ENCODE results near the gene CSNK2B. TPM values are rescaled to one million over a fixed set of nuclear protein-coding genes. Genes with fewer than 3 reads are reported as not detected.

CSNK2B gene
- total and polyA plus RNA-seq, 9 of the 15 experiments (the other 6 are each of a cell fraction or from before 2014, with no cell fraction given): 120 to 1,126 (median 529) TPM

- TF ChIP-seq MXD1 (CRISPR knock-in tag; IDR thresholded peaks at IDR 0.05; ENCODE audit: borderline replicate concordance, poor library complexity, severe bottlenecking) (no peak), TEAD1 (CRISPR knock-in tag; IDR thresholded peaks at IDR 0.05) (no peak), DEAF1 (CRISPR knock-in tag; IDR thresholded peaks at IDR 0.05) (0 out of 2 replicates have a peak, but pooled peaks have one; percentile 1), ZNF76 (CRISPR knock-in tag; IDR thresholded peaks at IDR 0.05; ENCODE audit: borderline replicate concordance) (no peak), CC2D1A (IDR thresholded peaks at IDR 0.05) (peak; percentile 35; the same call in 1 of the 2 replicates)
Measured at GRCh38 chr6:31702405-31702818, 36.5 kb downstream of the CSNK2B start (continued).

- DNase-seq (ENCODE audit: extremely low read depth in 1 of 4, low spot score in 3 of 4): peak; percentile 100
- in situ Hi-C loops (cut with MboI): no loop called here
- no peaks in the 10 kb centered on the region for H3K9me3 ChIP-seq (replicated peaks; ENCODE audit: control insufficient read depth, insufficient read depth, low read depth, low read length)
- TSS peak; percentile 92 for BruUV-seq (replicated peaks)
- H3K36me3 ChIP-seq (ENCODE audit: control insufficient read depth, insufficient read depth, low read length): peaks cover 34% of the 10 kb centered on the region
- H4K20me1 ChIP-seq (replicated peaks; ENCODE audit: control insufficient read depth, insufficient read depth, low read length): no peaks in the 10 kb centered on the region; the same call in 1 of the 2 replicates
- 1% methylated on average over 54 of the region's 54 CpGs for WGBS (ENCODE audit: insufficient coverage, low coverage, missing lambda C conversion rate)
- ChIA-PET CTCF (ENCODE audit: low intra/inter-chr PET ratio) (interaction anchor here (1.2 kb wide), 1 partner anchor 13 kb away, joined by 3 read pairs; no protein-coding TSS in a partner anchor), POLR2A (interaction anchor here (0.5 to 9.7 kb wide), 42 partner anchors 11 to 1269 kb away, joined by 3 to 158 read pairs (median 5); partner anchors contain the start of genes C6orf47, CLIC1, CSNK2B and GPANK1)
- no peaks in the 10 kb centered on the region for H3K9me1 ChIP-seq (ENCODE audit: control insufficient read depth, insufficient read depth, low read length)
- peak within 1 kb of the TSS; percentile 91 for H2AFZ ChIP-seq (ENCODE audit: low read depth, low read length)
- intact Hi-C loops (cut with micrococcal nuclease): loop anchor here (1.0 to 2.0 kb wide), 3 partner anchors 13 to 38 kb away; partner anchors contain the start of gene GPANK1
- peak; percentile 95 for ATAC-seq
- H3K9ac ChIP-seq (ENCODE audit: insufficient read depth in 1 of 2, low read depth in 2 of 2, low read length in 2 of 2): peak within 1 kb of the TSS; percentile 93 to 96
- H3K4me3 ChIP-seq: peak within 1 kb of the TSS; percentile 68
- peaks cover 46% of the 10 kb centered on the region for H3K79me2 ChIP-seq (ENCODE audit: control insufficient read depth, insufficient read depth, low read length)
- H3K27ac ChIP-seq (ENCODE audit: extremely low read depth, low read depth, low read length): peak within 1 kb of the TSS; percentile 93
- no peaks in the 10 kb centered on the region for H3K27me3 ChIP-seq (ENCODE audit: control insufficient read depth in 2 of 2, insufficient read depth in 2 of 2, low read length in 2 of 2)
- peaks cover 22 to 34% of the 10 kb centered on the region in 2 experiments for H3K4me1 ChIP-seq (replicated peaks in 1 of 2; ENCODE audit: control insufficient read depth in 2 of 2, insufficient read depth in 2 of 2, low read length in 2 of 2)
- FAIRE-seq: peak; percentile 96
- peak within 1 kb of the TSS; percentile 87 for H3K4me2 ChIP-seq (ENCODE audit: insufficient read depth, low read length)
- TF ChIP-seq BACH1 (tag; IDR thresholded peaks at IDR 0.05): peak; percentile 60; the same call in 1 of the 2 replicates
- no peak for TF ChIP-seq ETS2 (tag; IDR thresholded peaks at IDR 0.05; ENCODE audit: borderline replicate concordance, poor library complexity, severe bottlenecking)
- peak; percentile 76; the same call in 1 of the 2 replicates for TF ChIP-seq ZNF197 (CRISPR knock-in tag; IDR thresholded peaks at IDR 0.05; ENCODE audit: low read depth)
- no peak for TF ChIP-seq SFPQ (IDR thresholded peaks at IDR 0.05; ENCODE audit: low read depth, low read length)
- TF ChIP-seq CHD4 (IDR thresholded peaks at IDR 0.05; ENCODE audit: insufficient read depth, insufficient replicate concordance, low read depth, low read length, poor library complexity, severe bottlenecking): no peak
Measured at GRCh38 chr6:31702819-31703716, 37.2 kb downstream of the CSNK2B start, which contains the start of gene ABHD16A. TSS of gene ABHD16A (minus strand) at chr6:31703324. CDS start at chr6:31703281, 43 bp downstream.
